Measurements from ENCODE around the gene SLC6A3.

- TF ChIP-seq, protein P1, sequence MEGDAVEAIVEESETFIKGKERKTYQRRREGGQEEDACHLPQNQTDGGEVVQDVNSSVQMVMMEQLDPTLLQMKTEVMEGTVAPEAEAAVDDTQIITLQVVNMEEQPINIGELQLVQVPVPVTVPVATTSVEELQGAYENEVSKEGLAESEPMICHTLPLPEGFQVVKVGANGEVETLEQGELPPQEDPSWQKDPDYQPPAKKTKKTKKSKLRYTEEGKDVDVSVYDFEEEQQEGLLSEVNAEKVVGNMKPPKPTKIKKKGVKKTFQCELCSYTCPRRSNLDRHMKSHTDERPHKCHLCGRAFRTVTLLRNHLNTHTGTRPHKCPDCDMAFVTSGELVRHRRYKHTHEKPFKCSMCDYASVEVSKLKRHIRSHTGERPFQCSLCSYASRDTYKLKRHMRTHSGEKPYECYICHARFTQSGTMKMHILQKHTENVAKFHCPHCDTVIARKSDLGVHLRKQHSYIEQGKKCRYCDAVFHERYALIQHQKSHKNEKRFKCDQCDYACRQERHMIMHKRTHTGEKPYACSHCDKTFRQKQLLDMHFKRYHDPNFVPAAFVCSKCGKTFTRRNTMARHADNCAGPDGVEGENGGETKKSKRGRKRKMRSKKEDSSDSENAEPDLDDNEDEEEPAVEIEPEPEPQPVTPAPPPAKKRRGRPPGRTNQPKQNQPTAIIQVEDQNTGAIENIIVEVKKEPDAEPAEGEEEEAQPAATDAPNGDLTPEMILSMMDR (conservative IDR thresholded peaks at IDR 0.05 in 1 of 2, IDR thresholded peaks at IDR 0.05 in 1 of 2; ENCODE audit: extremely low read depth in 1 of 2, insufficient read depth in 1 of 2, low read depth in 1 of 2, low read length in 2 of 2) = no peak
- TF ChIP-seq EZH2 (IDR thresholded peaks at IDR 0.05; ENCODE audit: borderline replicate concordance, low read length) = no peak
Measured at GRCh38 chr5:1435369-1435768, 9.9 kb downstream of the SLC6A3 start.
